ENCODE data around the gene RNF151.

The RNF151 gene

DNA sequence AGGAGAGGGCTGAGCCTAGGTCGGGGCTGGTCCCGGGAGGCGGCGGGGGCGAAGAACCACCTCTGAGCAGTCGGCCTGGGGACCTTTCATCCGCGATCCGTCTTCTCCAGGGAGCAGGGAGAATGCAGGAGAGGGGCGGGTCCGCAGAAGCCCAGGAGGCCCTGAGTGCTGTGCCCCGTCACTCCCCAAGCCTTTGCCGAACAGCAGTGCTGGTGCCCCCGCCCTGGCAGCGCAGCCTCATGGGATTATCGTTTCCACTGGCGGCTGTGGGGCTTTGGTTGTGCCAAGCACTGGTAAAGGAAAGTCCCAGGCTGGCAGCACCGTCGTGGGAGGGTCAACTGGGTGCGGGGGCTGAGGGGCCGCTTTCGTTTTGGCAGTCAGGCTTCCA is 5.8 kb downstream of the RNF151 start:
- no peak for TF ChIP-seq CTCF (IDR thresholded peaks at IDR 0.05; ENCODE audit: insufficient read depth, low read length, missing control alignments)
- H3K4me3 ChIP-seq (ENCODE audit: low read depth, low read length): peak overlapping the region; percentile 85
- no peak for DNase-seq (ENCODE audit: low read depth, low spot score)
- CTCF ChIA-PET: interaction anchor here (1.4 to 1.7 kb wide), 2 partner anchors 10 kb away, joined by 5 to 7 read pairs; no protein-coding TSS in a partner anchor
- POLR2A ChIA-PET: interaction anchor here (1.8 to 3.1 kb wide), 3 partner anchors 10 to 183 kb away, joined by 9 to 20 read pairs (median 14); partner anchors contain the start of genes NDUFB10, NOXO1 and TRAF7

DNA sequence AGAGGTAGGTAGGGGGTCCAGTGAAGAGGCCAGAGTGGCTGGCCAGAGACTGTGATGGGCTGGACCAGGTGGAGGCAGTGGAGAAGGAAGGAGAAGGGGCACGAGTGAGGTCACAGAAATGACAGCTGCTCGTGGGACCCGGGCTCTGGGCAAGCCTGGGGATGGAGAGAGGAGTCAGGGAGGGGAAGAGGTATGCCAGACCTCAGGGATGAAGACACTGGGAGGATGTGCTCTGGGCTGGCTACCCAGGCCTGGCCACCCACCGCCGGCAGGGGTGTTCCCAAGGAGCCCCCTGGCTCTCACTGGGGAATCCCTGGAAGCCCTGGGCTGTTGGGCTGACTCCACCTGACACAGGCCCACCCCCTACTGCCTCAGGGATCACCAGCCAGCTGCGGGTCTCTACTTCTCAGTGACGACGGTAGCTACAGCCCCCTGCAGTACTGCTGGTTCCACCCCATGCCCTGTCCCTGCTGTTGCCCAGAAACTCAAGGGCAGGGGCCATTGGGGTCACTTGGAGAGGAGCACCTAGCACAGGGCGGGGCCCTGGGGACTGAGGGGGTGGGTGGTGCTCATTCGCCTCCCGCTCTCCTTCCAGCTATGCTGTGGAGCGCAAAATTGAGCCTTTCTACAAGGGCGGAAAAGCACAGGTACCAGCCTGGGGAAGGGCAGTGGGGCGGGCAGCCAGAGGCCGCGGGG is 7.0 kb downstream of the RNF151 start:
- ChIA-PET CTCF (interaction anchor here (0.8 to 1.7 kb wide), 2 partner anchors 9 to 167 kb away, joined by 3 to 7 read pairs; no protein-coding TSS in a partner anchor), POLR2A (no interaction called here)
- H3K4me3 ChIP-seq (ENCODE audit: low read depth, low read length): no peak overlapping the region; the same call in 1 of the 2 replicates
- TF ChIP-seq CTCF (IDR thresholded peaks at IDR 0.05; ENCODE audit: insufficient read depth, low read length, missing control alignments): no peak
- no peak for DNase-seq (ENCODE audit: low read depth, low spot score)

DNA sequence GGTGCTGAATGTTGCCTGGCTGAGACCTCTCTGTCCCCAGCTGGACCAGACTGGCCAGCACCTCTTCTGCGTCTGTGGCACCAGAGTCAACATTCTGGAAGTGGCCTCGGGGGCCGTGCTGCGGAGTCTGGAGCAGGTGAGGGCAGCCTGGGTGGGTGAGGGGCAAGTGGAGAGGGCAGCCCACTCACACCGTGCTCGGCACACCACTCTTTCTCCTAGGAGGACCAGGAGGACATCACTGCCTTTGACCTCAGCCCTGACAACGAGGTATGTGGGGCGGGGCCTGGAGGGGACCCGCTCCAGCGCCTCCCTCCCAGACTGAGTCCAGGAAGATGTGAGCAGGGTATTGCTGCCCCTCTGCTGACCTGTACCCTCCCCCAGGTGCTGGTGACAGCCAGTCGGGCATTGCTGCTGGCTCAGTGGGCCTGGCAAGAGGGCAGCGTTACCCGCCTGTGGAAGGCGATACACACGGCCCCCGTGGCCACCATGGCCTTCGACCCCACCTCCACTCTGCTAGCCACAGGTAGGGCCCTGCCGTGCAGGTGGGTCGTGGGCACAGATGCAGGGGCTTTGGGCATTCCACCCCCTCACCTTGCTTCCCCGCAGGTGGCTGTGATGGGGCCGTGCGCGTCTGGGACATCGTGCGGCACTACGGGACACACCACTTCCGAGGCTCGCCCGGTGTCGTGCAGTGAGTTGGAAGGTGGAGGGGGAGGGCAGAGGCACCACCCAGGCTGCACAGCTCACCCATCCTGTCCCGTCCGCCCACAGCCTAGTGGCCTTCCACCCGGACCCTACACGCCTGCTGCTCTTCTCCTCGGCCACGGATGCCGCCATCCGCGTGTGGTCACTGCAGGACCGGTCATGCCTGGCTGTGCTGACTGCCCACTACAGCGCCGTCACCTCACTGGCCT is 7.8 kb downstream of the RNF151 start:
- ChIA-PET POLR2A (no interaction called here), CTCF (interaction anchor here (0.8 to 1.7 kb wide), 2 partner anchors 8 to 166 kb away, joined by 3 to 7 read pairs; no protein-coding TSS in a partner anchor)
- DNase-seq (ENCODE audit: low read depth, low spot score): no peak
- no peak overlapping the region for H3K4me3 ChIP-seq (ENCODE audit: low read depth, low read length)
- TF ChIP-seq CTCF (IDR thresholded peaks at IDR 0.05; ENCODE audit: insufficient read depth, low read length, missing control alignments): no peak

DNA sequence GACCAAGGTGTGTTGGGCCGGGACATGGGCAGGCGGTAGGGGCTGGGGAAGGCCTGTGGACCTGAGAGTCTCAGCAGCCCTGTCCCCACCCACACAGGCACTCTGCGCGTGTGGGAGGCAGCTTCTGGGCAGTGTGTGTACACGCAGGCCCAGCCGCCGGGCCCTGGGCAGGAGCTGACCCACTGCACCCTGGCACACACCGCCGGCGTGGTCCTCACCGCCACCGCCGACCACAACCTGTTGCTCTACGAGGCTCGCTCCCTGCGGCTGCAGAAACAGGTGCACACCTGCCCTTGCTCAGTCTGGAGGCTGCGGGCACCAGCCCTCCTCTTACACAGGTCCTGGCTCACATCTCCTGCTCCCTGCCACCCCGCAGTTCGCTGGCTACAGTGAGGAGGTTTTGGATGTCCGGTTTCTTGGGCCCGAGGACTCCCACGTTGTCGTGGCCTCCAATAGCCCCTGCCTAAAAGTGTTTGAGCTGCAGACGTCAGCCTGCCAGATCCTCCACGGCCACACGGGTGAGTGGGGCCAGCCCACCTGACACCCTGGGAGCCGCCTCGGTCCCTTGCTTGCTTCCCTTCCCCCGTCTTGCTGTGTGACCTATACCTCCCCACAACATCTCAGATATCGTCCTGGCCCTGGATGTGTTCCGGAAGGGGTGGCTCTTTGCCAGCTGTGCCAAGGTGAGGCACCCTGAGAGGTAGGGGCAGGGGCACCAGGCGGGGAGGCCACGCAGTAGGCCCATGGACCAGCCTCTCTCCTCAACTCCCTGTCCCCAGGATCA is 9.0 kb downstream of the RNF151 start:
- ChIA-PET CTCF (no interaction called here), POLR2A (no interaction called here)
- H3K4me3 ChIP-seq (ENCODE audit: low read depth, low read length): no peak overlapping the region
- no peak for TF ChIP-seq CTCF (IDR thresholded peaks at IDR 0.05; ENCODE audit: insufficient read depth, low read length, missing control alignments)
- DNase-seq (ENCODE audit: low read depth, low spot score): no peak

GRCh38 chr16:1976216-1976520 is 9.5 kb downstream of the RNF151 start:
- ChIA-PET POLR2A (no interaction called here), CTCF (no interaction called here)
- H3K4me3 ChIP-seq (ENCODE audit: low read depth, low read length): no peak overlapping the region
- no peak for DNase-seq (ENCODE audit: low read depth, low spot score)
- no peak for TF ChIP-seq CTCF (IDR thresholded peaks at IDR 0.05; ENCODE audit: insufficient read depth, low read length, missing control alignments)
